ENCODE data around the gene FYN. TPM values are rescaled to one million over a fixed set of nuclear protein-coding genes. Genes with fewer than 3 reads are reported as not detected.
"Not testable (repeated sequence)": the region's sequence is repeated elsewhere in the genome, so short reads cannot be mapped to it uniquely, and the experiment has no call there.

The FYN gene
- total RNA-seq, 4 donors from 2014 or later: 16.3 to 288 (median 52.2) TPM

- no peak for TF ChIP-seq CTCF (IDR thresholded peaks at IDR 0.05)
- TF ChIP-seq EP300 (IDR thresholded peaks at IDR 0.05; ENCODE audit: low read depth): no peak
- no peak for TF ChIP-seq POLR2A (IDR thresholded peaks at IDR 0.05)
- no peak for TF ChIP-seq POLR2AphosphoS5 (IDR thresholded peaks at IDR 0.05)
- Histone ChIP-seq H3K36me3 (no peaks in the 10 kb centered on the region), H3K4me3 (no peak overlapping the region), H3K4me1 (peaks cover 0 to 15% (median 1%) of the 10 kb centered on the region in 4 donors), H3K27me3 (no peaks in the 10 kb centered on the region), H3K27ac (no peak overlapping the region), H3K9me3 (no peaks in the 10 kb centered on the region)
- in situ Hi-C loops (cut with MboI; ENCODE audit: low pct_ligation_motif_present in 1 of 4, low pct_unique_long_range_greater_than_20kb in 1 of 4, low sequenced_read_pairs in 3 of 4) (no loop called here), intact Hi-C loops (cut with DNase I; ENCODE audit: low total_unique reads) (no loop called here)
- DNase-seq: no peak
- 32 to 59% methylated on average over 2 of the region's 2 CpGs for WGBS, 2 donors (ENCODE audit: low coverage in 1 of 2)
Measured at GRCh38 chr6:111791415-111791814, 81.8 kb downstream of the FYN start.

- TF ChIP-seq EP300 (IDR thresholded peaks at IDR 0.05; ENCODE audit: low read depth) (no peak), POLR2A (IDR thresholded peaks at IDR 0.05) (no peak), CTCF (IDR thresholded peaks at IDR 0.05) (no peak), POLR2AphosphoS5 (IDR thresholded peaks at IDR 0.05) (no peak)
- in situ Hi-C loops (cut with MboI; ENCODE audit: low pct_ligation_motif_present in 1 of 4, low pct_unique_long_range_greater_than_20kb in 1 of 4, low sequenced_read_pairs in 3 of 4): no loop called here
- WGBS, 2 donors (ENCODE audit: low coverage in 1 of 2): 73 to 79% methylated on average over 3 to 4 of the region's 4 CpGs
- Histone ChIP-seq H3K9me3 (no peaks in the 10 kb centered on the region), H3K4me3 (no peak overlapping the region), H3K36me3 (no peaks in the 10 kb centered on the region), H3K27me3 (no peaks in the 10 kb centered on the region), H3K4me1 (peaks cover 0 to 15% (median 2%) of the 10 kb centered on the region in 4 donors), H3K27ac (peak overlapping the region in 1 of 4 donors; percentile 33)
- intact Hi-C loops (cut with DNase I; ENCODE audit: low total_unique reads): no loop called here
- DNase-seq: no peak
Measured at GRCh38 chr6:111789598-111789997, 83.7 kb downstream of the FYN start.

- H3K27me3 ChIP-seq: no peaks in the 10 kb centered on the region
- no peaks in the 10 kb centered on the region for H3K36me3 ChIP-seq
- H3K4me3 ChIP-seq: no peak overlapping the region
- TF ChIP-seq EP300 (IDR thresholded peaks at IDR 0.05; ENCODE audit: low read depth): no peak
- no peak for TF ChIP-seq CTCF (IDR thresholded peaks at IDR 0.05)
- TF ChIP-seq POLR2A (IDR thresholded peaks at IDR 0.05): no peak
- no peak for TF ChIP-seq POLR2AphosphoS5 (IDR thresholded peaks at IDR 0.05)
- peak overlapping the region in 1 of 4 donors; percentile 33 for H3K27ac ChIP-seq
- WGBS, 2 donors (ENCODE audit: low coverage in 1 of 2): 93 to 100% methylated on average over 1 of the region's 1 CpG
- intact Hi-C loops (cut with DNase I; ENCODE audit: low total_unique reads): no loop called here
- peaks cover 0 to 22% (median 3%) of the 10 kb centered on the region in 4 donors for H3K4me1 ChIP-seq
- in situ Hi-C loops (cut with MboI; ENCODE audit: low pct_ligation_motif_present in 1 of 4, low pct_unique_long_range_greater_than_20kb in 1 of 4, low sequenced_read_pairs in 3 of 4): no loop called here
- H3K9me3 ChIP-seq: no peaks in the 10 kb centered on the region
- DNase-seq: no peak
Measured at GRCh38 chr6:111788379-111789276, 84.6 kb downstream of the FYN start.

- H3K36me3 ChIP-seq; H3K27me3 ChIP-seq; H3K4me3 ChIP-seq; H3K9me3 ChIP-seq; DNase-seq; H3K27ac ChIP-seq; intact Hi-C loops (cut with DNase I; ENCODE audit: low total_unique reads); in situ Hi-C loops (cut with MboI; ENCODE audit: low pct_ligation_motif_present in 1 of 4, low pct_unique_long_range_greater_than_20kb in 1 of 4, low sequenced_read_pairs in 3 of 4): not testable (repeated sequence)
- WGBS, 2 donors (ENCODE audit: low coverage in 1 of 2): 100% methylated on average over 1 to 2 of the region's 2 CpGs
- H3K4me1 ChIP-seq: peaks cover 0 to 18% (median 4%) of the 10 kb centered on the region in 4 donors
Measured at GRCh38 chr6:111786151-111786550, 87.1 kb downstream of the FYN start.

Measured in transverse colon (tissue), 4 donors.